Smooth muscle cell (in vitro differentiated cells): ENCODE data around the gene KIAA0232. TPM values are rescaled to one million over a fixed set of nuclear protein-coding genes. Genes with fewer than 3 reads are reported as not detected.

Experiments used
- DNase-seq: peaks from one replicate; lab custom pipeline; 2025; ENCODE audit not compliant: unreplicated experiment; lab: John Stamatoyannopoulos, UW
- H2AFZ ChIP-seq: fragments of 200-600 bp; sonication (generic); 2 replicates; pipeline ENCODE4 v1.6.0; 2016; ENCODE audit warnings: antibody characterized with exemption, low read depth, mild to moderate bottlenecking
- H3F3A ChIP-seq: fragments of 200-600 bp; sonication (generic); 2 replicates; pipeline ENCODE4 v1.6.0; 2017; ENCODE audit warnings: antibody characterized with exemption, low read depth
- H3K27ac ChIP-seq: fragments of 200-600 bp; sonication (generic); 2 replicates; pipeline ENCODE4 v1.5.1; 2016; ENCODE audit warnings: low read depth, mild to moderate bottlenecking
- H3K27me3 ChIP-seq: fragments of 200-600 bp; sonication (generic); 2 replicates; pipeline ENCODE4 v1.6.1; 2016; ENCODE audit warnings: low read depth, mild to moderate bottlenecking
- H3K36me3 ChIP-seq: fragments of 200-600 bp; sonication (generic); 2 replicates; pipeline ENCODE4 v1.5.1; 2016; ENCODE audit warnings: low read depth
- H3K4me1 ChIP-seq: fragments of 200-600 bp; sonication (generic); 2 replicates; pipeline ENCODE4 v1.5.1; 2016; ENCODE audit warnings: low read depth
- H3K4me2 ChIP-seq: fragments of 200-600 bp; sonication (generic); 2 replicates; pipeline ENCODE4 v1.6.0; 2016; ENCODE audit warnings: mild to moderate bottlenecking
- H3K4me3 ChIP-seq: fragments of 200-600 bp; sonication (generic); 2 replicates; pipeline ENCODE4 v1.5.1; 2016; ENCODE audit warnings: mild to moderate bottlenecking
- H3K79me2 ChIP-seq: fragments of 200-600 bp; sonication (generic); 2 replicates; pipeline ENCODE4 v1.6.0; 2016; ENCODE audit warnings: low read depth, mild to moderate bottlenecking
- H3K9ac ChIP-seq: fragments of 200-600 bp; sonication (generic); 2 replicates; pipeline ENCODE4 v1.6.0; 2016; ENCODE audit warnings: low read depth
- H3K9me3 ChIP-seq: fragments of 200-600 bp; sonication (generic); replicated peaks from 2 replicates; pipeline ENCODE4 v1.5.1; 2016; ENCODE audit warnings: low read depth
- H4K20me1 ChIP-seq: fragments of 200-600 bp; sonication (generic); 2 replicates; pipeline ENCODE4 v1.6.0; 2016; ENCODE audit warnings: low read depth
- CTCF ChIP-seq: fragments of 200-600 bp; sonication (generic); IDR thresholded peaks from 2 replicates; pipeline ENCODE4 v1.5.1; 2017; ENCODE audit warnings: borderline replicate concordance, mild to moderate bottlenecking, antibody characterized with exemption; ENCODE audit not compliant: insufficient read depth, poor library complexity, severe bottlenecking
- WGBS: methylation state at CpG from one replicate; pipeline ENCODE4 v1.1.7; 2016; ENCODE audit warnings: low lambda C conversion rate; 5-methylcytosine and 5-hydroxymethylcytosine counted together
- polyA plus RNA-seq: library from polyadenylated mRNA; unstranded; fragments of >200 nt; fragmentation: Nextera tagmentation; extraction: Ambion mirVana; gene quantifications from 2 replicates; pipeline ENCODE4 v1.2.1, GENCODE V29; 2016
- total RNA-seq: library from RNA; depleted of rRNA; stranded (reverse); fragments of >200 nt; gene quantifications from 2 replicates; pipeline ENCODE4 v1.2.3, GENCODE V29; 2014

The KIAA0232 gene
- total and polyA plus RNA-seq, 2 experiments from 2014 or later, result 8.4 to 16.6 TPM

GRCh38 chr4:6851962-6852361 lies 69.4 kb downstream of the KIAA0232 start:
- peaks cover 16% of the 10 kb centered on the region for H3F3A ChIP-seq

GRCh38 chr4:6852582-6852981 lies 70.1 kb downstream of the KIAA0232 start:
- 0% methylated on average over 1 of the region's 1 CpG for WGBS
- no peaks in the 10 kb centered on the region for H3K27me3 ChIP-seq
- H3K36me3 ChIP-seq, result peaks cover 13% of the 10 kb centered on the region
- H3K4me3 ChIP-seq, result no peak overlapping the region
- no peak overlapping the region for H3K4me2 ChIP-seq
- H3K9ac ChIP-seq, result no peak overlapping the region
- TF ChIP-seq CTCF, result no peak
- peaks cover 61% of the 10 kb centered on the region for H3K79me2 ChIP-seq
- H2AFZ ChIP-seq, result no peak overlapping the region
- H4K20me1 ChIP-seq, result peaks cover 76% of the 10 kb centered on the region
- DNase-seq, result no peak
- H3F3A ChIP-seq, result peaks cover 16% of the 10 kb centered on the region
- no peaks in the 10 kb centered on the region for H3K9me3 ChIP-seq
- H3K27ac ChIP-seq, result no peak overlapping the region
- H3K4me1 ChIP-seq, result peaks cover 8% of the 10 kb centered on the region

More at GRCh38 chr4:6851962-6852361, 69.4 kb downstream of the KIAA0232 start:
- H3K4me1 ChIP-seq, result peaks cover 14% of the 10 kb centered on the region
- TF ChIP-seq CTCF, result no peak
- peaks cover 12% of the 10 kb centered on the region for H3K36me3 ChIP-seq
- no peak overlapping the region for H3K27ac ChIP-seq
- H3K79me2 ChIP-seq, result peaks cover 61% of the 10 kb centered on the region
- H3K9ac ChIP-seq, result no peak overlapping the region
- H4K20me1 ChIP-seq, result peaks cover 78% of the 10 kb centered on the region
- no peak overlapping the region for H3K4me3 ChIP-seq
- no peaks in the 10 kb centered on the region for H3K27me3 ChIP-seq
- H3K4me2 ChIP-seq, result no peak overlapping the region
- DNase-seq, result no peak
- H3K9me3 ChIP-seq, result no peaks in the 10 kb centered on the region
- WGBS, result 100% methylated on average over 2 of the region's 2 CpGs
- no peak overlapping the region for H2AFZ ChIP-seq

- Histone ChIP-seq H3K79me2 (peaks cover 59% of the 10 kb centered on the region), H3F3A (peaks cover 16% of the 10 kb centered on the region), H3K27ac (no peak overlapping the region), H3K27me3 (no peaks in the 10 kb centered on the region), H3K4me3 (no peak overlapping the region), H3K36me3 (peaks cover 24% of the 10 kb centered on the region), H3K4me2 (no peak overlapping the region), H3K4me1 (no peaks in the 10 kb centered on the region), H2AFZ (no peak overlapping the region), H3K9me3 (no peaks in the 10 kb centered on the region), H3K9ac (no peak overlapping the region), H4K20me1 (peaks cover 60% of the 10 kb centered on the region)
- TF ChIP-seq CTCF, result no peak
- 93% methylated on average over 7 of the region's 7 CpGs for WGBS
- DNase-seq, result no peak
Observed at GRCh38 chr4:6854098-6854744, 71.7 kb downstream of the KIAA0232 start.
